Medulla oblongata (tissue), 1 donor: ENCODE results near the gene PPM1A.
"Not testable (repeated sequence)": the region's sequence is repeated elsewhere in the genome, so short reads cannot be mapped to it uniquely, and the experiment has no call there.

ENCODE experiments used
- DNase-seq: peaks from one replicate; pipeline ENCODE4 v3.0.0-alpha.2; 2015; ENCODE audit errors: extremely low spot score

Gene PPM1A

DNA sequence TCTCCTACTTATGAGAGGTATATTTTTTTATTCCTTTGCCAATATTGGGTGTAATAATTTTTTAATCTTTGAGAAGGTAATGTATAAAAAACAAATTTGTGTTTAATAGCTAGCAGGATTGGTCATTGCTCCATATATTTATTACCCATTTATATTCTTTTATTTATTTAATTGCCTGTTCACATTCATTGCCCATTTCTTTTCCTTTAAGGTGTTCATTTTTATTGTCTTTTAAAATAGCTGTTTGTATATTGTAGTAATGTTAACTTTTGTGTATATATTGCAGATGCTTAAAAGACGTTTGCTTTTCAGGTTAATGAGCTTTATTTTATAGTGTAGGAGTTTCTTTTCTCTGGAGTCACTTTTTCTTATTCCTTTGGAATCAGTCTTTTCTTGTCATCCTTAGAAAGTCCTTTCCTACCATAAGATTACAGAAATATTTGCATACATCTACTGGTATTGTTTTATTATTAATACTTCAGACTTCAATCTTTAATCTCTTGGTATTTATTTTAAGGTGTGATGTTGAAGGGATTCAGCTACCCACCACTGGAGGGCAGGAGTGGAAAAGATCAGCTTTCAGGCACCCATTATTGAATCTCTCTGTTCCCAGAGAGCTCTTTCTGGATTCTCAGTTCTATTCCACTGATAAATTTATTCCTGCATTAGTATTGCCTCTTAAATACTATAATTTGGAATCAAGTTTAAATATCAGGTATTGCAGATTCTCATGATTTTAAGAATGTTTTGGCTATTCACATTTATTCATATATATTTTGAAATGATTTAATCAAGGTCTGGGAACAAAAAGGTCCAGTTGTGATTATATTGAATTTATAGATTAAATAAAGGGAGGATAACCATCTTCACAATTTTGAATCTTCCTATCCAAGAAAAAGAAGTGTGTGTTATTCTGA lies 17.3 kb downstream of the PPM1A start:
- no peak for DNase-seq

DNA sequence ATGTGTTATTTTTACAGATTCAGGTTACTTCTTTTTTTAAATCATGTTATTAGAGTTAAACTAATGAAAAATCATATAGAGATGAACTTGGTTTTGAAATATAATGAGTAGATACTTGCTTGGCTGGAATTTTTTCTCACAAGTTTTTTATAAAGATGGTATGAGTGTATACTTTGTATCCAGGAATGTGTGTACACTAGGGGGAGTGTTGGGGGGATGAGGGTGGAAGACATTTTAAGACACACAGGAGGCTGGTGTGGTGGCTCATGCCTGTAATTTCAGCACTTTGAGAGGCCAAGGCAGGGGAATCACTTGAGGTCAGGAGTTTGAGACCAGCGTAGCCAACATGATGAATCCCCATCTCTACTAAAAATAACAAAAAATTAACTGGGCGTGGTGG lies 23.2 kb downstream of the PPM1A start:
- no peak for DNase-seq

DNA sequence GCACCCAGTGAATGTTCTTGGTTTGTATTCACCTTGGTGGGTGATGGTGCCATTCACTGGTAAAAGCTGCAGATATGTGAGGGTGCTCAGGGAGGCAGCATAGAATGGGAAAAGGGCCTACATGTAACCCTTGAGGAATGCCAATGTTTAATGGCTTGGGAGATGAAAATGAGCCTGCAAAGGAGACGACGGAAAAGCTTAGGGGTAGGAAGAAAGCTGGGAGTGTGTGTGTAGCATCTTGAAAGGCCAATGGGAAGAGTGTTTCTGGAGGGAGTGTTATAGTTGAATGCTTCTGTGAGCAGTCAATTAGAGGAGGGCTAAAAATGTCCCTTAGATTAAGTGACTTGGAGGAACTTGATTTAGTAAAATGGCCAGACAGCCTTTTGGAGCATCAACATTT lies 24.9 kb downstream of the PPM1A start:
- DNase-seq = no peak

DNA sequence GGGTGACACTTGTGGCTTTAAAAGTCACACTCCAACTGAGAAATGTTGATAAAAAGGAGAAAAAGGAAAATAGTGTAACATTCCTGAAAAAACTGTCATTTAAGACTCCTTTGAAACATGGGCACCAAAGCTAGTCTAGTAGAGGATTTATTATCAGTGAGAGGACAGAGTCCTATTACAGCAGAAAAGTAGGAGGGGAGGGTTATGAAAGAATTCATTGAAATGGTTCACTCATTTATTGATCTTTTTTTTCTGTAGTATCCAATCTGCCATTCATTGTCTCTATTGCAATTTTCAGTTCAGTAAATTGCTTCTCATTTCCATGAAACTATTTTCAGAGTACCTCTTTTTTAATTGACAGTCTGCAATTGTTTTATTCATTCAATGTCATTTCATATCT lies 25.4 kb downstream of the PPM1A start:
- no peak for DNase-seq

DNA sequence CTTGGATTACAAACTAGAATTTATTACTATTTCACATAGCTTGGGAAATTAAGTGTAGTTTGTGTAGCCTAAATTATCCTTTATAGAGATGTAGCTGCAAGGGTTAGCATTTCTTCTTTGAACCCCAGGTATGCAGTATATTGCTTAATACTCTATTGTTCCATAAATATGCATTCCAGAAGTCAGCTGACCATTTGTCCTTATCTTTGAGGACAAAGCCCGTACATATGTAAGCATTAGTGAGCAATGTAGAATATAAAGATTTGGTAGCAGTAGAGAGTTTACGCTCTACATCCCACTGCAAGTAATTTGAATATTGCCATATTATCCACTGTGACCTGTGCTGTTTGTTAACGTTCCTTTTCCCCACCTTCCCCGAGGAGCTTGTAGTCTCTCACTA lies 26.9 kb downstream of the PPM1A start:
- DNase-seq = no peak

DNA sequence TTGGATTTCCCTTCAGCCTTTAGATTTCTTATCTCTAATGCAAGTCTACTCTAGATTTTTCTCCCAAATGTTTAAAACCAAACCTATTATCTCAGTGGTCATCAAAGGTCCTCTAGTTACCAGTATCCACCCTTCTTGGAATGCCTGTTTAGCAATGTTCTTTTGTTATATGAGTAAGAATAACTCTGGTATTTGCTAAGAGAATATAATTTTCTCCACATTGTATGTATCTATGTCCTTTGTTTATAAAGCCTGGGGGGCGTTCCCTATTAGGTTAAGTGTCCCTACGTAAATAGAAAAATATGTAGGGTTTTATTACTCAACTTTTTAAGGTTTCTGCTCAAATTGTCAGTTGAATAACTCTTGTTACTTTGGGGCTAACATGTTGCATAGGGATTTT lies 27.3 kb downstream of the PPM1A start:
- DNase-seq = no peak

DNA sequence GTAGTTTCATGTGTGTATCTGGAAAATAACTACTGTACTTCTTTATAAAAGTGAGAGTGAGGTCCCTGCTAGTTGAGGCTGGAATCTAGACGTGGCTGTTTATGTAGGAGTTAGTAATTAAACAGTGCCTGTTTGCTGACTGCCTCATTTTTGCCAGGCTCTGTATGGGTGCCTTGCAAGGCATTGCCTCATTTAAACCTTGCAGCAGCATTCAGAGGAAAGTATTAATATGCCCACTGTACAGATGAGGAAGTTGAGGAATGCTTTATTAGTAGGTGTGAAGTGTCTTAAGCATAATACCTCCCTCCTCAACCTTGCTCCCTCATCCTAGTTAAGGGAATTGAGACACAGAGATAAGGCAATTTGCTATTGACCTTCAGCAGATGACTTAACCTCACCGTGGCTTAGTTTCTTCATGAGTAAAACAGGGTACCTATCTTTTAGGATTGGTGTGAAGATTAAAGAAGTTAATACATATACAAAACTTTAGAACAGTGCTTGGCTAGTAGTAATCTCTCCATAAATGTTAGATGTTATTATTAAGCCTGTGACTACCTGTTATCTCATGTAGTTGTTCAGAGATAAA lies 28.7 kb downstream of the PPM1A start:
- no peak for DNase-seq

DNA sequence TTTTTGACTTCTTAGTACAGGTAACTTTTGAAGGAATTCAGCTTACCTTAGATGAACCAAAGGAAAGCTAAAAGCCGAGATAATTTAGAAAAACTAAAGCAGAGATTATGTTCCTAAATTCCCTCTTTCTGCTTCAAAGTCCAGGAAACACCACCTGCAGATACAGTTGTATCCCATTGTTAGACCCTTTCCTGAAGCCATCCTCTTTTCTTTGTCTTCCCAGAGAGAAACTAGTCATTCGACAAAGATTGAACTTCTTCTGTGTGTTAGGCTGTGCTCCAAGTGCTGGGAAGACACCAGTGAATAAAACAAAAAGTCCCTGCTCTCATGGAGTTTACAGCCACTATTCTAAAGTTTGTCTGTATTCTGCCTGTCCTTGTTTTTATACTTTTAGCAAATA lies 29.3 kb downstream of the PPM1A start:
- DNase-seq = no peak

DNA sequence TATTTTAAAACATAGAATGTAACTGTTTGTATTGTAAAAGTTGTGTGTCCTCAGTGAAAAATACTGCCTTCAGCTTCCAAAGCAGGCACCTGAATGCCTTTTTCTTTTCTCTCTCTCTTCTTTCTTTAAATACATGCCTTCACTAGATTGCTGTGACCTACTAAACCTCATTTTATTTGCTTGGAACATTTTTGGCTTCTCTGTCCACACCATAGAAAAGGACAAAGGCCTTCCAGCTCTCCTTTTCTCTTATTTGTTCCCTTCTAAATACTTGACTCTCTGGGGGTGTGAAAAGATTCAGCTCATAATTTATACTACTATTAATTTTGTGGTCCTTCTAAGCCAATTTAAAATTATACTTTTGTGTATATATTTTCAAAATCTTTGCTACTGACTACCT lies 38.4 kb downstream of the PPM1A start:
- no peak for DNase-seq

DNA sequence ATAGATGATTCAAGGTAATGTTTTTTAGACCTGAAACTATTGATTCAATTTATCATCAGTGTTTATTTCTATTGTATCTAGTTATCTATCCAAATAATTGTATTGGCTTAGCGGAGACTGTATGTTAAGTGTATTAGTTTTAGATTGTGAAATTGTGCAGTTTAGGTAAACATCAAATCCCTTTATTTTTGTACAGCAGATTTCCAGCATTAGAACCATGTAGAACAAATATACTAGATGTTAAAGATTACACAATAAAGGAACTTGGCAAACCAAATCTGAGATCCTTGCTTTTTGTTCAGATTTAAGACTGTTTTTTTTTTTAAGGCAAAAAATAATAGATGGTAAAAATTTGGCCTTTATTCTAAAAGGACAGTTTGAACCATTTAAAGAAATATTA lies 39.3 kb downstream of the PPM1A start:
- no peak for DNase-seq

DNA sequence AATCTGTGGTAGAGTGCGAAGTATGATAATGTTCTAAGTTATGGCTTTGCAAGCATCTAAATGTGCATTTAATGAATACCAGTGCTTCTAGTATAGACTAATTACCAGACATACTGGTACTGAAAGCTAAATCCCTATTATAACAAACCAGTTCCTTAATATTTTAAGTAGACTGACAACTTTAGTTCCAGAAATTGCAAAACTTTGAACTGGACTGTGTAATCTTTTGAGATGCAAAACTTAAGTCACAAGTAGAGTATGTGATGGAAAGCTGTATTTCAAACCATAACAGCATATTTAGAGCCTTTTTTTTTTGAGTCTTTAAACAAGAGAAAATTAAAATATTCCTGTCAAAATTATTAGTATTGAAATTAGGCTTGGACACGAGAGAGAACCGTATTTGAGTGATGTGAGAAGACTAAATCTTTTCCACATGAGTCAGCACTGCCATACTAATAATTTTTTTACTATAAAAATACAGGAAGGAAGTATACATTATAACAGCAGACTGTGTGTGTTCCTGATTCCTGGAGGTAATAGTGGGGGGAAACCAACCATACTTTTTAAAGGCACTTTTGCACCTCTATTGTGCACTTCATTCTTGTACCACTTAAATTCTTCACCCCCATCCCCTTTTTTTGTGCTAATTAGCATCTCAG lies 45.5 kb downstream of the PPM1A start:
- no peak for DNase-seq

DNA sequence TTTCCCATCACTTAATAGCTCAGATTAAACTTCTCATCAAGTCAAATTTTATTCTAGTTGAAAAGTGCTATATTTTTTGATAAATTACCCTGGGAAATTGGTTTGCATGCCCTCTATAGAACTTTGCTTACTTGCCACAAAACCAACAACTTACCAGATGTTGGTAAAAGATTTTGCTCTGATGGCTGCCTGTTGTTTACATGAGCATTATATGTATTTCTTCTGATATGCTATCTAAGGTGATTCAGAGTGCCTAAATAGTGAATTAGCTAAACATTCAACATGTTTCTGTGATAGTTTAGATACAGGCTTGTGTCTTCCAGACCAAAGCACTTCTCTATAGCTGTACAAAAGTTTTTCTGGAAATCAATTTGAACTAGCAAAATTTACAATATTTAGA lies 51.0 kb downstream of the PPM1A start:
- DNase-seq = no peak

DNA sequence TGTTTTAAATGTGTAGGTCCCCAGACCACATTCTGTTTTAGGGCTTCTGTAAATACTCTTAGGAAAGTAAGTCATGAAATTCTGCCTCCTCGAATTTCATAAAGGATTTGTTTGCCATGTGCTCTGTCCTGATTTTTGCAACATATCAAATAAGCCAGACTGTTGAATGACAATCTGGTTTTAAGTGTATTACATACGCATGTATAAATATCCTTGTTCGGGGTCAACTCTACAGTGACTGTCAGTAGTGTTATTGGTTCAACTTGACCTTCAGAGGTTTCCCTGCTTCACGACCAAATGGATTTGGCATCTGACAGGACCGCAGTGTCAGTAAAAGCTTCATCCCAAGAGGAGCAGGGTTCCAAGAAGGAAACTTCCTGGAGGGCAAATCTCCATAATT lies 52.7 kb downstream of the PPM1A start:
- DNase-seq = no peak

DNA sequence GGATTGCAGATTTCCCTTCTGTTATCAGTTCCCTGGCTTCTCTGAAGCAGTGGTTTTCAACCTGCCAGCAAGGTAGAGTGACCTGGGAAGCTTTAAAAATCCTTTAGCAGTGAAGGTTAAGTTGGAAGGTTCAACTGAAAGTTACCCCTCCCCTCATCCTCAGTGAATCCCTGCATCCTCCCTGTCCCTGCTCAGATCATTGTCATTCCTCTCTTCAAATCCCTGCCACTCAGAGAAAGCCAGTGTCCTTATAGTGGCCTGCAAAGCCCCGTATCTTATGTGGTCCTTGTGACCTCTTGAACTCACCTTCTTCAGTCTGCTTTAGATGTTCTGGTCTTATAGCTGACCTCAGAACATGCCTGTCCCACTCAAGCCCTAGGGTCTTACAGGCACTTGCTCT lies 53.6 kb downstream of the PPM1A start:
- no peak for DNase-seq

DNA sequence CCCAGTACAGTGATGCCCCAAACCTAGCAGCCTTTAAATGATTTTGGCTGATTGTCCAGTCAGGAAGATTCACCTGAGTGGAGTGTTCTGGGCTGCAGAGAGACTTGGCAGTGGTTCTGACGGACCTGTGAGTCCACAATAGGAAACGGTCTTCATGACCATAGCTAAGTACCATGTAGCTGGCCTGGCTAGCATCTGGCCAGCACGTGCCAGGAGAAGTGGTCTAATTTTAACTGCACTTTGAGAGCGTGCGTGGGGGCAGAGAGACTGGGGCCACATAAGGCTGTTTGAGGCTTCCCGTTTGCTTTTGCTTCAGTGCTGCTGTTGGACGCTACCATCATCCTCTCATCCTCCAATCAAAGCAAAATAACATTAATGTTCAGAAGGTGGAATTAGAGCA lies 54.7 kb downstream of the PPM1A start:
- no peak for DNase-seq

DNA sequence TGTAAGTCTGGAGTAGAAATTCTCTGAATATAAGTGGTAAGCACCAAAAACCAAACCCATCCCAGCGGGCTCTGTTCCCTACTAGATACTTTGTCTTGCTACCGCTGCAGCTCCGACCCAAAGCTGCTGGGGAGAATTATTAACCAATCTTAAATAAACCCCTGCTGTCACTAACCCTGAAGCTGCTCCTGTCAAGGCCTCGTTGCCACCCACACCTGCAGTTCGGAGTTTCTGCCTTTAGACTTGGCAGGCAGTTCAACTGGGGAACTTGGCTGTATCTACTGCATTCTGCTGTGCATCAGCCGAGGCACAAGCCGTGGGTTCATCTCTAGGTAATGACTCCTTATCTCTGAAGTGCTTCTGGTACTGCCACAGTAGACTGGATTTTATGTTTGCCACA lies 55.5 kb downstream of the PPM1A start:
- no peak for DNase-seq

DNA sequence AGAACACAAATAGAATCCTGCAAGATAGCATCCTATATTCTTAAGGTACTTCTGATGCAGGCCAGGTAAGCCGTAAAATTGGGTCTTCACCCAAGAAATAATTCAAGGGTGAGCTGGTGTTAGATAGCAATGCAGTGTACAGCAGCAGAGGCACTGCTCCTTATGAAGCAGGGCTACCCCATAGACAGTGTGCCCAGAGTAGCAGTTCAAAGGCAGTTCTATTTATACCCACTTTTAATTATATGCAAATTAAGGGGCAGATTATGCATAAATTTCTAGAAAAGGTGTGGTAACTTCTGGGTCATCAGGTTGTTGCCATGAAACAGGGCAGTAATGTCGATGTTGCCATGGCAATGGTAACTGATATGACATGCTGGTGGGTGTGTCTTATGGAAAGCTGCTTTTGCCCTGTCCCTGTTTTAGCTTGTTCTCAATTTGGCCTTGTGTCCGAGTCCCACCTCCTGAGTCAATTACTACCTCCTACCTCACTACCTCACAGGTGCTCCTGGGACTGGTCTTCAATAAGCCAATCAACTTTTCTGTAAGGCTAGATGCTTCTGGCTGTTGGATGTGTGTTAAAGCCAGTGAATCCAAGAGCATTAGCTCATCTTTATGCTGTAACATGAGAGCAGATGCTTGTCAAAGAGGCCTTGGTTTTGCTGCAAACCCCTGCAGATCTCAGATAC lies 61.0 kb downstream of the PPM1A start:
- no peak for DNase-seq

DNA sequence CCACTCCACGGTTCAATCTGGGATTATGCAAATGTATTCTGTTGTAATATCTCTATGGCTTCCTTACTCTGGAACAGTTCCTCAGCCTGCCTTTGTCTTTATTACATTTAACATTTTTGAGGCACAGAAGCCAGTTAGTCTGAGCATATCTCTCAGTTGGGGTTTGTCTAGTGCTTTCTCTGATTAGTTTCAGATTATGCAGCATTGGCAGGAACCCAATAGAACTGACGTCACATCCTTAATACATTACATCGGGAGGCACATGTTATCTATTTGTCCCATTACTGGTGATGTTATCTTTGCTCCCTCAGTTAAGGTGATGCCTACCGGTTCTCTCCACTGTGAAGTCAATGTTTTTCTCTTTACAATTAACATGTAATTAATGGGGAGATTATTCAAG lies 62.4 kb downstream of the PPM1A start:
- no peak for DNase-seq

DNA sequence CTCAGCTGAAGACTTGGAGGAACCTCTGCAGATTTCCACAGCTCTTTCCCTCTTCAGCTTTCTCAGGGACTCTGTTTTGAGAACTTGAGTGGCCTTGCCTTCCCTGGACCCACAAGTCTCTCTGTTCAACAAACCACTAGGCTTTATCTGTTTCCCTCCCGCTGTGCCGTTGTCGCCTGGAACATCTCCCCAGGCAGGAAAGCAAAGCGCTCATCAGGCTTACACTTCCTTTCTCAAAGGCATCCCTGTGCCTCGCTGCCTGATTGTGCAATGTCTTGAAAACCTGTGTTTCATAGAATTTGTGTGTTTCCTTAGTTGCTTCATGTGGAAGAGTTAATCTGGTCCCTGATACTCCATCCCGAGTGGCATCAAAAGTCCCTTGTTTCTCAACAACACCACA lies 64.1 kb downstream of the PPM1A start:
- no peak for DNase-seq

DNA sequence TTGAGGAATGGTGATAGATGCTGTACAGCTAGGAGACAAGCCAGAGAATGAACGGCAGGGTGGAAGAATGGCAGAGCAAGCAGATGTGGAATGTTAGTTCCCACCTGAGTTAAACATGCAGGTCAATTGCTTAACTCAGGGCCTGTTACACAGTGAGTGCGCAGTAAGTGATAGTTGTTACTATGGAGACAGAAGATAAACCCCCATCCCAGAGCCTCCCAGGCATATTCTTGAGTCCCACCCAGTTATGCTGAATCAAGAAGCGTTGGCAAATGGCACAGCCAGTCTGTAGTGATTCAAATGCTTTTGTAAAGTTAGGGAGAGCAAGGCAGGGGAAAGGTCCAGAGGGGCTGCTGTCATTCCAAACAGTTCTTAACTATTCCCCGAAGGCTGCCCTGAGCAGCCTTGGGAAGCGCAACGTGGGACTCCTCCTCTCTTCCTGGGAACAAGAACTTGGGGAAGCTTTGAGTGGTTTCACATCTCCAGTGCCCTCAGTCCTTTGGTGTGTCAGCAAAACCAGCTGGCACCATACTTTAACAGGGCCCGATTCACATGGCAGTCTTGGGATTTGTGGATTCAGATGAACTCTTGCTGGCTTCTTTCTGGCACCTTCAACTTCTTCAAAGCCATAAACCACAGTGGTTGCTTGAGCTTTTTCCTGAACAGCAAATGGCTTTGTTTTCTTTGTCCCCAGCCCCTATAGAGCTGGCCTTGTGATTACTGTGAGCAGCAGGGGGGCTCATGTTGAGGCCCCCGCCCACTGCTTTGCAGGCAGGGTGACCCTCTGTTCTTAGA lies 66.4 kb downstream of the PPM1A start:
- DNase-seq = no peak

DNA sequence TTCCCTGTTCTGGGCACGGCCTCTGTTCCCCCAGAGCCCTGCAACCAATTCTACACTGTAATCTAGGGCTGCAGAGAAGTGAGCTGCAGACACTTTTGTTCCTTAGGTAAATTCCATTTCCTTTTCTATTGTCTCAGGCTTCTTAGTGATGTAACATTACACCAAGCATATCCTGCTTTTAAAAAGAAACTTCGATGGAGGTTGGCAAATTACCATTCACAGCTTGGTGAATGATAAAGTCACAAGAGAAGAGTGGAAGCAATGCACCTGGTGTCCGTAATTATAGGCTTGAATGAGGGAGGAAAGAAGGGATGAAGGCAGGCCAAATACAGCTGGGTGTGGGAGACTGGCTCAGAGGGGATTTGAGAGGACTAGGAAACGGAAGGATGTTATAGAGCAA lies 68.6 kb downstream of the PPM1A start:
- no peak for DNase-seq

DNA sequence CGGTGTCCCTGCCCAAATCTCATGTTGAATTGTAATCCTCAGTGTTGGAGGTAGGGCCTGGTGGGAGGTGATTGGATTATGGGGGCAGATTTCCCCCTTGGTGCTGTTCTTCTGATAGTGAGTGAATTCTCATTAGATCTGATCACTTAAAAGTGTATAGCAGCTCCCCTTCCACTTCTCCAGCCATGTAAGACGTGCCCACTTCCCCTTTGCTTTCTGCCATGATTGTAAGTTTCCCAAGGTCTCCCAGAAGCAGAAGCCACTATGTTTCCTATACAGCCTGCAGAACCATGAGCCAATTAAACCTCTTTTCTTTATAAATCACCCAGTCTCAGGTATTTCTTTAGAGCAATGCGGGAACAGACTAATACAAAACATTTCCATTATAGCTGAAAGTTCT lies 71.8 kb downstream of the PPM1A start:
- DNase-seq = not testable (repeated sequence)
